HG03060 (cell line): ENCODE results near the gene OR1L1.

ENCODE experiments used
- ATAC-seq: cut with Tn5 transposase; IDR thresholded peaks from one replicate; pipeline ENCODE4 v1.9.1; 2021; ENCODE audit warnings: low read depth, moderate number of reproducible peaks; ENCODE audit not compliant: unreplicated experiment

The OR1L1 gene, protein sequence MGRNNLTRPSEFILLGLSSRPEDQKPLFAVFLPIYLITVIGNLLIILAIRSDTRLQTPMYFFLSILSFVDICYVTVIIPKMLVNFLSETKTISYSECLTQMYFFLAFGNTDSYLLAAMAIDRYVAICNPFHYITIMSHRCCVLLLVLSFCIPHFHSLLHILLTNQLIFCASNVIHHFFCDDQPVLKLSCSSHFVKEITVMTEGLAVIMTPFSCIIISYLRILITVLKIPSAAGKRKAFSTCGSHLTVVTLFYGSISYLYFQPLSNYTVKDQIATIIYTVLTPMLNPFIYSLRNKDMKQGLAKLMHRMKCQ

DNA sequence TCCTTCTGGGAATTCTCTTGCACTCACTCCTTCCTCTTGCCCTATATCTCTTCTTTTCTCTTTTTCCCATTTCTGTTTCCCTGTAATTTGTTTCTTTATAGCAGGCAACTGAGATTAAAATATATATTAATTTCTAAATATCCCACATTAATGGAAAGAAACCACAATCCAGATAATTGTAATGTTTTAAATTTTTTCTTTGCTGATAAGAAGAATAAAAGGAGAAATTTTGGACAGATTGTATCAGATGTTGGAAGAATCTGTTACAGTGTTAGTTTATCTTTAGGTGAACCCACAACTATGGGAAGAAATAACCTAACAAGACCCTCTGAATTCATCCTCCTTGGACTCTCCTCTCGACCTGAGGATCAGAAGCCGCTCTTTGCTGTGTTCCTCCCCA lies at the start of gene OR1L1:
Gene OR1L1, plus strand, starts transcription at position 301 of the 400 bp plus-strand sequence. Its CDS starts 0 bp downstream, at position 301.
- ATAC-seq = no peak

DNA sequence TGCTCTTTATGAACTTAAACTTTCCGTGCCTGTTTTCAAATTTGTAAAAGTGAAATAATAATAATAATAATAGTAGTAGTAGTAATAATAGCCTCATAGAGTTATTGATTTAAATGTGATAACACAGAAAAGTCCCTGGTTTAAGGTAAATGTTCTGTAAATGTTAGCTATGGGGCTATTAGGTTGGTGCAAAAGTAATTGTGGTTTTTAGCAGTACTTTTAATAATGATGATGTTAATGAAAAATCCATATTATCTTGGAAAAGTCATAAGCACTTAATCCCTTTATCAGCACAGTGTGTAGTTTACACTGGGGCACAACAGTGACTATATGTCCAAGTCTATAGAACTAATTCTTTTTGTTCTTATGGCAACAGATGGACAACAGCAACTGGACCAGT lies 47.2 kb upstream of the OR1L1 start, which contains the start of gene OR1Q1:
Gene OR1Q1, plus strand, starts transcription at position 377 of the 400 bp plus-strand sequence. Its CDS starts 0 bp downstream, at position 377.
- no peak for ATAC-seq

DNA sequence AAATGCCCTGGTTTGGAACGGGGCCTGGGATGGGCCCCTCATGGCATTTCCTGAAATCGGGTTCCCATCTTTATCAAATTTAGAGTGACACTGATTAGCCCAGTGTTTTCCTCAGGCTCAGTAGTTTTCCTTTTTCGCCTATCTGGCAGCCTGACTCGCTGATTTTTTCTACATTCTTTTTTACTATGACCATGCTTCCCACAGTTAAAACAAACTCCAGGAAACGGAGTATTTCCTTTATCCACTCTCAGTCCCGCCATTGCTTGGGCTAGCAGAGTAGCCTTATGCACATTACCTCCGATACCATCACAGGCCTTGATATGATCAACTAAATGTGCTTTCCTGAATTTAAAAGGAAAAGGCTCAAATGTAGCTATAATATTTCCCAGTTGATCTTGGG lies 41.5 kb upstream of the OR1L1 start:
- no peak for ATAC-seq

DNA sequence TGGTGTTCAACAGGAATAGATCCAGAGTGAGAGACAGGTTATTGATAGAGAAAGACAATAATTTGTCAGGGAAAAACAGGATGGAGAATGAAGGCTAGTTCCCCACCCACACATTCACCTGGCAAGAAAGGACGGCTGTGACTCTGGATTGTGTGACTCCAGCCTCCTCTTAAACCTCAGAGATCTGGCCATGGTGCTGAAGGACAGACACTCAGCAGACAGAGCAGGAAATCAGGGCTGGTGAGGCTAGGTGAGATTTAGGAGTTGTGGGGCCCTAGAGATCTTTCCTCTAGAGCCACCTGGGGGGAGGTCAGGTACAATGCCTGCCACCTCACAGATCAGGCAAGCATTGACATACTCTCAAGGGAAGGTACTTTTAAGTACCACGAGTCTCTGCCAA lies 19.3 kb upstream of the OR1L1 start:
- no peak for ATAC-seq

DNA sequence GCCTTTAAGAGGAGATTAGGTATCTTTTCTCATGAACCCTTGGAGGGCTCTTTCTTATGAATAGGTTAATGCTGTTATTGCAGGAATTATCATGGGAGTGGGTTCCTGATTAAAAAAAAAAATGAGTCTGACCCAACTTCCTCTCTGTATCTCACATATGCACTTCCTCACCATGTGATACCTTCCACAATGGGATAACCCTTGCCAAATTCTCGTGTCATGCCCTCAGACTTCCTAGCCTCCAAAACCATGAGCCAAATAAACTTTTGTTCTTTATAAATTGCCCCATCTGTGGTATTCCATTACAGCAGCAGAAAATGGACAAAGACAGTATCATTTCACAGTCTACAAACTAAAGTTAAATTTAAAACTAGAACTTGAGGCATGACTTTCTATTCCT lies 5.1 kb upstream of the OR1L1 start:
- no peak for ATAC-seq

DNA sequence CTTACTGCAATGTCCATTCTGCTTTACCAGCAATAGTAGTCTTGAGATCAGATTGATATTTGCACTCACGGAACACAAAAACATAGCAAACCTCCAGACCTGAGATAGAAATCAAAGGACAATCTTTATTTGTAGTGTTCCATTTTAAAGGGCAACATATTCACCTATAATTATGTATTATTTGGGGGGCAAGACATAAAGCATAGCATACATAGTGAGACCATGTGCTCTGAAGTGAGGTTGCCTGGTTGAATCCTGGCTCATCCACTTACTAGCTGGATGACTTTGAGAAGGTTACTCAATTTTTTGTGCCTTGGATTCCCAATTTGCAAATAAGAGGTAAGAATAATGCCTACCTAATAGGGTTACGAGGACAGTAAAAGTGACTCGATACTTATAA lies 4.0 kb upstream of the OR1L1 start, which contains the start of gene OR1B1:
Gene OR1B1, minus strand, starts transcription at position 101 of the 400 bp plus-strand sequence.
- ATAC-seq = no peak

DNA sequence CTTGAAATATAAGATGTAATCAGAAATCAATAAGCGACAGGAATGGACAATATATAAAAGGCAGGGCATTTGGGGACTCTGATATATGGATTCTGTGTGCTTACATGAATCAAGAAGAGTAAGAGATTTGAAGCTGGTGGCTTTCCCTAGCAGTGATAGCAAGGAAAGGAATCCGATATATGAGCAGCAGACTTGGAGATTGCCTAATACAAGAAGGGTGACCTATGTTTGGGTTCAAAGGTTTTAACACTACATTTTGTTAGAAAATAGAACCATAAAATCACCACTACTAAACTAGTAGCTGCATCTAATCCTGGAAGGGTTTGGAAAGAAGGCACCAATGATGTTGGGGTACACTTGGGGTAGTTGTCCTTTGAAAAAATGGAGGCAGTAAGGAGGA lies 11.0 kb downstream of the OR1L1 start:
- no peak for ATAC-seq

DNA sequence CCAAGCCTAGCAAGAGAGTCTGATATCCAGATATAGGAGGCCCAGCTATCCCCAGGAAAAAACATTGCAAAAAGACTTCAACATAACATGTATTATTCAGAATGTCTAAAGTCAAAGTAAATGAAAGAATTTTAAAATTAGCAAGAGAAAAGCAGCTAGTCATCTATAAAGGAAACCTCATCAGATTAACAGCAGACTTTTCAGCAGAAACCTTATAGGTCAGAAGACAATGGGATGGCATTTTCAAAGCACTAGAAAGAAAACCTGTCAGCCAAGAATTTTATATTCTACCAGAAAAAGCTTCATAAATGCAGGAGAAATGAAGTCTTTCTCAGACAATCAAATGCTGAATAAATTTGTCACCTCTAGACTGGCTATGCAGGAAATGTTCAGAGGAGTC lies 23.3 kb downstream of the OR1L1 start:
- no peak for ATAC-seq

DNA sequence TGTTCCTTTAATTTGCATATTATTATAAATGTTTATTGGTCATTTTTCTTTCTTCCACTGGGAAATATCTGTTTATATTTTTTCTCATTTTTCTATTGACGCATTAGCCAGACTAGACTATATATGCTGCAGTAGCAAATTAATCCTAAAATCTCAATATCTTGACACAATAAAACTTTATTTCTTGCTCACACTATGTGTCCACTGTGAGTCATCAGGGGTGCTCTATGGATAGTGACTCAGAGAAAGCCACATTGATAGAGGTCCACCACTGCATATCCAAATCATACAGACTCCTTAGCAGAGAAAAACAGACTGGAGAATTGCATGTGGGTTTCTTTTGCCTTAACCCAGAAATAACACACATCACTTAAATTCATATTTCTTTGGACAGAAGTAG lies 34.2 kb downstream of the OR1L1 start:
- no peak for ATAC-seq
